ENCODE data around the gene DNALI1.
"Not testable (repeated sequence)": the region's sequence is repeated elsewhere in the genome, so short reads cannot be mapped to it uniquely, and the experiment has no call there.

DNALI1 gene

GRCh38 chr1:37553927-37554808, 2.6 kb upstream of the DNALI1 start, which contains the start of gene SNIP1:
Gene SNIP1, minus strand, starts transcription at chr1:37554293. Its CDS starts 64 bp downstream, at chr1:37554229.
- DNase-seq (ENCODE audit: low read depth) = peak; percentile 79

DNA sequence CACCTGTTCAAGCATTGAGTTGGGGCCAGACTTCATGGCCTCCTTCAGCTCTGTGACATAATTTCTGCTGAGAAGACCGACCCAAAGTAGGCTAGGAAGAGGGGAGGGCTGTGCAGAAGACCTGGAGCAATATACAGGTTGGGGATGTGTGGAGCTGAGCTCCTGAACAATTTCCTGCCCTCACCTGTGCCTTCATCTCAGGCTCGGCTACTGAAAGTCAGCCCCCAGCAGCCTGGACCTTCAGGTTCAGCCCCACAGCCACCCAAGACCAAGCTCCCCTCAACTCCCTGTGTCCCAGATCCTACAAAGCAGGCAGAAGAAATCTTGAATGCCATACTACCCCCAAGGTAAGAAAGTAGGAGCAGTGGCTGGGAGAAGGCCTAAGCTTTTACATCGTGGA, 662 bp downstream of the DNALI1 start:
- DNase-seq (ENCODE audit: low read depth) = no peak

DNA sequence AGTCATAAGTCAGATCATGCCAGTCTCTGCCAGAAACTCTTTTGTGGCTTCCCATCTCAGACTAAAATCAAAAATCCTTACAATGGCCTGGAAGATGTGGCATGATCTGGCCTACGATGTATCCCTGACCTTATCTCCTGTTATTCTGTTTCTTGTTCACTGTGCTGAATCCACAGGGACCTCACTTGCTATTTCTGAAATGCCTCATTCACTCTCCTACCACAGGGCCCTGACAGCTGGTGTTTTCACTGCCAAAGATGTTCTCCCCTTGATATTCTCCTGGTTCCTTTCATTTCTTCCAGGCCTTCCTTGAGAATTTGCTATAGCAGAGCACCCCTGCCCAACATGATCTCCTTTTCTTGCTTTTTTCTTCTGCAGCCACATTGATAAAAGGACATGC, 1.7 kb downstream of the DNALI1 start:
- no peak for DNase-seq (ENCODE audit: low read depth)

DNA sequence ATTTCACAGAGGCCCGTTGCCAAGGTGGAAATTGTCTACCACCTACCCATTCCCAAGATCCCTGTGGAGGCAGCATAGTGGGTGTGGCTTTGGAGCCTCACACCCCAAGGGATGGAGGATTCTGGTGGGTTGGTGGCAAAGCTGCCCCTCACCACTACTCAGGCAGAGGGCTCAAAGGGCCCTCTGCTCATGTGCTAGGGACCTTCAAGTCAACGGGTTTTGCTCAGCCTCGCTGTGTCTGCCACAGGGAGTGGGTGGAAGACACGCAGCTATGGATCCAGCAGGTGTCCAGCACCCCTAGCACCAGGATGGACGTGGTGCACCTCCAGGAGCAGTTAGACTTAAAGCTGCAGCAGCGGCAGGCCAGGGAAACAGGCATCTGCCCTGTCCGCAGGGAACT, 2.3 kb downstream of the DNALI1 start:
- no peak for DNase-seq (ENCODE audit: low read depth)

DNA sequence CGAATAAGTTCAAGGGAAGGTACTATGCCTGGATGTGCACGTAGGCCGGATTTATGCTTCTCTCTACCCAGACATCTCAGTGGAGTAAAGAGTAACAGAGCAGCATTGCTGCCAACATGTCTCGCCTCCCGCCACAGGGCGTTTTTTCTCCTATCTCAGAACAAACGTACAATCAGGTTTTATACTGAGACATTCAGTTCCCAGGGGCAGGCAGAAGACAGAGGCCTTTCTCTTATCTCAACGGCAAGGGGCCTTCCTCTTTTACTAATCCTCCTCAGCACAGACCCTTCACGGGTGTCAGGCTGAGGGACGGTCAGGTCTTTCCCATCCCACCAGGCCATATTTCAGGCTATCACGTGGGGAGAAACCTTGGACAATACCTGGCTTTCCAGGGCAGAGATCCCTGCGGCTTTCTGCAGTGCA, 3.2 kb downstream of the DNALI1 start:
- not testable (repeated sequence) for DNase-seq (ENCODE audit: low read depth)

DNA sequence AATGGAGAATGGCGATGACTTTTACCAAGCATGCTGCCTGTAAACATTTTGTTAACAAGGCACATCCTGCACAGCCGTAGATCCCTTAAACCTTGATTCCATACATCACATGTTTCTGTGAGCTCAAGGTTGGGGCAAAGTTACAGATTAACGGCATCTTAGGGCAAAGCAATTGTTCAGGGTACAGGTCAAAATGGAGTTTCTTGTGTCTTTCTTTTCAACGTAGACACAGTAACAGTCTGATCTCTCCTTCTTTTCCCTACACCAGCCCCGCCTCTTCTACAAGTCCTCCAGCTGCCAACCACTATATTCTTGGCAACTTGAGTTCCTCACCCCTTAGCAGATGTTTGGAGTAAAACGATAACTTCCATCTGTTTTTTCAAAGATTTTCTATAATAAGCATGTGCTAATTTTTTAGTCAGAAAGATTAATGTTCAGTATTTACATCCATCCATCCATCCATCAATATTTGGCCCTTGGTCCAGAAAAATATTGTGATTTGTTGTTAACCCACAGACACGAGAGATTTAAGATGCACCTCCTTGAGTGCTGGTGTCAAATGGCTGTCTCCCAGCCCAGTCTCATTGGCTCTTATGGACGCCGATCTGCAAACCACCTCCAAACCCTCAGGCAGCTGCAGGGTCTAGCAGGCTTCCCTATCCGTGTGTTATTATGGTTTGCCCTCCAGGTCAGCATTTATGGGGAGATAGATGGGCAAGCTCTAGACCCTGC, 3.8 kb downstream of the DNALI1 start:
- no peak for DNase-seq (ENCODE audit: low read depth)

DNA sequence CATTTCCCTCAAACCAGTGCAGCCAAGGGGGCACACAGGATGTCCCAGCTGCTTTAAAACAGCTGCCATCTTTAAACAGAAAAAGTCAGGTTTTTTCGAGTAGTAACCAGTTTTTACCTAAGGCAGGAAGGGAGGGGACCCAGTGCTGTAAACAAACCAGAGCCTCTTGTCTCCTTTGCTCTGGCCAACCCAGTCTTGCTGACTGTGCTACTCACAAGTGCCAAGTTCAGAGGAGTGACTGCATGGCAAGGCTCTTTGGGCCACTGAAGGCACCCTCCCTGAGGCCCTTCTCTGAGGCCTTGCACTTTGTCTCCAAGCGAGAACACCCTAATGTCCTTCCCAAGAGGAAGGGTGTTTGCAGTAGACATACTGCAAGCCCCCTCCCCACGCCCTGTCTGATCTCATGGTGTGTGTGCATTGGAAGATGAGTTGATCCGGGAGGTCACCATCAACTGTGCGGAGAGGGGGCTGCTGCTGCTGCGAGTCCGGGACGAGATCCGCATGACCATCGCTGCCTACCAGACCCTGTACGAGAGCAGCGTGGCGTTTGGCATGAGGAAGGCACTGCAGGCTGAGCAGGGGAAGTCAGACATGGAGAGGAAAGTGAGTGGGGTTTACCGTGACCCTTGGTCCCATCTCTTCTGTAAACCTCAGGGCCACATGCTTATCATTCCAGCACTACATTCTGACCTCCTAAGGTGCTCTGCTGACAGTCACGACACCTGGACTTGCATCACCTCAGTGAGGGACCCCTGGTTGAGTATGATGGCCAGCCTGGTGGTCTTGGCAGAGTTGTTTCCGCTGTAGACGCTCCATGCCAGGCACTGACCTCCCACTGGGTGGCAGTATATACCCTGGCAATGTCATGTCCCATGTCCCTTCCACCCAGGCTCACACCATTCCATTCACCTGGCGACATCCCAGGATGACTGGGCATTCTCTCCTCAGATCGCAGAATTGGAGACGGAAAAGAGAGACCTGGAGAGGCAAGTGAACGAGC, 4.7 kb downstream of the DNALI1 start:
- DNase-seq (ENCODE audit: low read depth) = no peak

DNA sequence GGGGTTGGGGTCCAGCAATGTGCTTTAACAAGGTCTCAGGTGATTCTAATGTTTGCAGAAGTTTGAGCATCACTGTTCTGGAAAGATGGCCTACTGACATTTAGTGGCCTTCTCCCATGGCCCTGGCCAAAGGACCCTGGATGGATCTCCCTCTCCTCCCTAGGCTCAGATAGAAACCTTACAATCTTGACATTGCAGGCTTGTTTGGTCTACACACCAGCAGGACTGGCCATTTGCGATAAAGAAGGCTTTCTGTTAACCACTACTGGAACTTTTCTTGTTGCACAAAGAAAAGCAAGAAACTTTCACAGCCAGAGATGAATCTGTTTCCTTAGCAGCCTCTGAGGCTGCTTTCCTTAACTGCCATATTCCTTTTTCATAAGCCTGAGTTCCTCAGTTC, 6.2 kb downstream of the DNALI1 start:
- DNase-seq (ENCODE audit: low read depth) = no peak

DNA sequence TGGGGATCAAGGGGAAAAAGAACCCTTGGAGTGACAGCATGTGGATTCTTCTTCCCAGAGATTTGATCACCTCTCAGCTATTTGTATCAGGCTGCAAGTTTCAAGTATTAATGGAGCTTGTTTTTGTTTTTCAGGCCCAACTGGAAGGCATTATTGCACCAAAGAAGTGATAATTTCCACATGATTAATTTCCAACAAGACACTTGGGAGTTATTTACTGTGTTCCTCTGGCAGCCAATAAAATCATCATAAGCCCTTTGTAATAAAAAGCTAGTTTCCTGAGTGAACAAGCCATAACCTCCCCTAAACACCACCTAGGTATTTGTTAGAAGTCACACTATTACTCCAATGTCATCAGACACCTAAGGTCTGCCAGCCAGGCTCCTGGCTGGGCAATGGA, 8.2 kb downstream of the DNALI1 start:
- DNase-seq (ENCODE audit: low read depth) = no peak

GRCh38 chr1:37567023-37567422, 10.3 kb downstream of the DNALI1 start:
- no peak for DNase-seq (ENCODE audit: low read depth)

GRCh38 chr1:37570528-37571334, 14.0 kb downstream of the DNALI1 start:
- DNase-seq (ENCODE audit: low read depth) = no peak

GRCh38 chr1:37574834-37575480, 18.2 kb downstream of the DNALI1 start:
- DNase-seq (ENCODE audit: low read depth) = no peak

GRCh38 chr1:37575692-37576091, 19.0 kb downstream of the DNALI1 start:
- DNase-seq (ENCODE audit: low read depth) = no peak

DNA sequence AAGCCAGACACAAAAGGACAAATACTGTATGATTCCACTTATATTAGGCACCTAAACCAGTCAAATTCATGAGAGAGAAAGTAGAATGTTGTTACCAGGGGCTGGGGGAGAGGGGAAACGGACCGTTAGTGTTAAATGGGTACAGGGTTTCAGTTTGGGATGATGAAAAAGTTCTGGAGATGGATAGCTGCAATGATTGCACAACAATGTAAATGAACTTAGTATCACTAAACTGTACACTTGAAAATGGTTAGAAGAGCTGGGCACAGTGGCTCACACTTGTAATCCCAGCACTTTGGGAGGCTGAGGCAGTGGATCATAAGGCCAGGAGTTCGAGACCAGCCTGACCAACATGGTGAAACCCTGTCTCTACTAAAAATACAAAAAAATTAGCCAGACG, 27.8 kb downstream of the DNALI1 start:
- not testable (repeated sequence) for DNase-seq (ENCODE audit: low read depth)

DNA sequence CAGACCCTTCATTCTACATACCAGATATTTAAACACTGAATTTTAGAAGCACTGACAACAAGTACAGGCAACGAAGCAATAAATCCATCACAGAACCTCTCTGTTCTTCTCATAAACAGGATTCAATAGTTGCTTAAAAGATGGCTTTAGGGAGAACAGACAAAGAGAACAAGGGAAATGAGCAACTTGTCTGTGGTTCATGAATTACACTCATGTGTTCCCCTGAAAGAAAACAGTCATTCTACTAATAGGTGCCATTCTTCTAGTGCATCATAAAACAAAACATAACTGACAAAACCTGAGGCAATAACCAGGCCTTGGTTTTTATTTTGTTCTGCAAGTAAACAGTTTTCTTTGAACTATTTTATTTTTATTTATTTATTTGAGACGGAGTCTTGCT, 32.2 kb downstream of the DNALI1 start:
- DNase-seq (ENCODE audit: low read depth) = no peak

DNA sequence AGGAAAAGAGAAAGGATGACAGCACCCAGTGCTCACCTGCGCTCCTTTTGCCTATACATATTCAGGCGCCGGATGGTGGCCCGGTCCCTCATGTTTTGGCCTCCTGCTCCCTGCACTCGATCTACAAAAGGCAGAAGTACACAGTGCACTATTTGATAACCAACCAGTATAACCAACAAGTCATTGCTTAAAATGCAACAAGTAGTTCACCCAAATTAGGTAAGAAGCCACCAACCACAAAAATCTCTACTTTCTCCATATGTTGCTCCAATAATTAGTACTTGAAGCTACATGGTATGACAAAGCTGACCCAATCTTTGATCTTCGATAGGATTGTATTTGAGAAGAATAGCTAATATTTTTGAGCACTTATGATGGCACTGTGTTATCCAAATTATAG, 37.0 kb downstream of the DNALI1 start:
- no peak for DNase-seq (ENCODE audit: low read depth)

DNA sequence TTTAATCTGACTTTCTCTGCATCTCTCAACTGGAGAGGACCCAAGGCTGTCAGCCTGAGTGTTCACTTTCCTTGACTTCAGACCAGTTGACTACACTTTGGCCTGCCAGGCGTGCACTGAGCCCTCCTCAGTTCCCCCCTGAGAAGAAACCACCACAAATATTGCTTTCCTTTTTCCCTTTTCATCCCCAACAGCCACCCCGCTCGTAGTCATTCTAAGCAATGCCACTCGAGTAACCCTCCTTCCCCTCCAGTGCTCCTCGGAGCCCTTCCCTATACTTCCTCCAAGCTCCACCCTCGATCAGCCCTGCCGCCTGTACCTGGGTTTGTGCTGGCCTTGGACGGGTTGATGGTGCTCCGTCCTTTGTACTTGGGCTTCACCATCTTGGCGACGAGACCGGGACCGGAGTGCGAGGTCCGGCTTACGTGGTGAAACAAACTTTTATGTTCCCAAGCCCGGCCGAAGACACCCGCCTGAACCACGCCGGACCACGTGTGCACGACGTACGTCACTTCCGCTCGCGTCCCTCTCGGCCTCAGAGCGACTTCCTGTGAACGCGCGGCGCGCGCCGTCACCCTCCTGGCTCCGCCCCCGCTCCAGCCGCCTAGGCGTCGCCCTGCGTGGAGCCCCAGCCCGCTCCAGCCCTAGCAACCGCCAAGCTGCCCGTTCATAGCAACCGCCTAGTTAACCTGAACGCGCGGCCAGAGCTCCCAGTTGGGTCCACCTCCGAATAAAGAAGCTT, 38.9 kb downstream of the DNALI1 start, which contains the start of gene GNL2:
TSS of gene GNL2 (minus strand) at position 498 of the 742 bp plus-strand sequence. CDS start at position 383, 115 bp downstream.
- DNase-seq (ENCODE audit: low read depth) = peak; percentile 94

DNA sequence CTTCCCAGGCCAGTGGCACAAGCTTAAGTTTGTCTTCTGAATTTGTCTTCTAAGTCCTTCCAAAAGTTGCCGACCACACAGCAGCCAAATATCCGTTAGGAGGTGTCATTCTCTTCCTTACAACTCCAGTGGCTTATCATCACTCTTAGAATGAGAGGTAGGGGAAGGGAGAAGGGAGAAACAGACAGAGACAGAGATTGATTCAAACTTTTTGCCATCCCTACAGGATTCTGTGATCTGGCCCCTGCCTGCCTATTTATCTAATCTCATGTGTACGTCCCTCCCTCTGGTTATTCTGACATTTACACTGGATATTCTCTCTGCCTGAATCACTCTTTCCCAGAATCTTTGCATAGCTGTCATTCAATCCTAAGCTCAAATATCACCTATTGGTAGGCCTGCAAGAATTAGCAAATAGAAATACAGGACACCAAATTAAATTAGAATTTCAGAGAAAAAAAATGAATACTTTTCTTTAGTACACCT, 39.5 kb downstream of the DNALI1 start:
- no peak for DNase-seq (ENCODE audit: low read depth)

GRCh38 chr1:37599940-37600339, 43.2 kb downstream of the DNALI1 start:
- DNase-seq (ENCODE audit: low read depth) = no peak

DNA sequence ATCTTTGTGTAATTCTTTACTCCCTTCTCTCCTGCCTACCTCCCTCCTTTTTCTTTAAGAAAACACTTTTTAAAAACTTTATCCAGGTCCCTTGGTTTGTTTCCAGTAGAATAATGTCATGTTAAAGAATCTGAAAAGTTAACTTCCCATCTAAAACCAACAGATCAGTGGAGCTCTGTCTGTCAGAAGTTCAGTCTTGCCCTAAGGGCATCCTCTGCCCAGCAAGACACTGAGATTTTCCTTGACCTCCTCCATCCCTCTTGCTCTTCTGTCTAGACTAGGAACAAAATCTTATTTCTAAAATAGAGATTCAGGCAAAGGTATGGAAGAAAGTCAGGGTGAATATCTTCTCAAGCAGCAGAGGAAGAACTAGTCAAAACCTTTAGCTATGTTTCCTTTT, 44.7 kb downstream of the DNALI1 start:
- no peak for DNase-seq (ENCODE audit: low read depth)

Data from stimulated activated CD8-positive, alpha-beta memory T cell treated with anti-CD3 and anti-CD28 coated beads, Interleukin-12 subunit alpha, Interleukin-12 subunit beta, amount 100 ng/mL, for 4 hours (primary cell).